ENCODE results near the gene TTC33.
A peak's percentile ranks its signal among the peaks of the same experiment; 100 is the strongest.
"Not testable (repeated sequence)": the region's sequence is repeated elsewhere in the genome, so short reads cannot be mapped to it uniquely, and the experiment has no call there.

The TTC33 gene

GRCh38 chr5:40679913-40680681, 75.7 kb downstream of the TTC33 start, which contains the start of gene PTGER4:
TSS of gene PTGER4 (plus strand) at chr5:40679915. CDS start at chr5:40680994, 1,079 bp downstream.
- no peak for DNase-seq (ENCODE audit: low read depth)

GRCh38 chr5:40679148-40679912, 76.4 kb downstream of the TTC33 start:
- DNase-seq (ENCODE audit: low read depth): peak; percentile 88

GRCh38 chr5:40678460-40679147, 77.2 kb downstream of the TTC33 start:
- DNase-seq (ENCODE audit: low read depth): no peak

GRCh38 chr5:40678026-40678425, 77.7 kb downstream of the TTC33 start:
- no peak for DNase-seq (ENCODE audit: low read depth)

- no peak for DNase-seq (ENCODE audit: low read depth)
Observed at GRCh38 chr5:40677456-40677855, 78.3 kb downstream of the TTC33 start.

- DNase-seq (ENCODE audit: low read depth): no peak
Observed at GRCh38 chr5:40676613-40677343, 79.0 kb downstream of the TTC33 start.

GRCh38 chr5:40675396-40676133, 80.2 kb downstream of the TTC33 start:
- DNase-seq (ENCODE audit: low read depth): no peak

GRCh38 chr5:40674661-40675235, 81.0 kb downstream of the TTC33 start:
- no peak for DNase-seq (ENCODE audit: low read depth)

- DNase-seq (ENCODE audit: low read depth): no peak
Observed at GRCh38 chr5:40672425-40672824, 83.3 kb downstream of the TTC33 start.

- no peak for DNase-seq (ENCODE audit: low read depth)
Observed at GRCh38 chr5:40669606-40670390, 86.0 kb downstream of the TTC33 start.

GRCh38 chr5:40667161-40667663, 88.5 kb downstream of the TTC33 start:
- no peak for DNase-seq (ENCODE audit: low read depth)

GRCh38 chr5:40666657-40667056, 89.1 kb downstream of the TTC33 start:
- no peak for DNase-seq (ENCODE audit: low read depth)

GRCh38 chr5:40665635-40666298, 90.0 kb downstream of the TTC33 start:
- no peak for DNase-seq (ENCODE audit: low read depth)

GRCh38 chr5:40660751-40661150, 95.0 kb downstream of the TTC33 start:
- no peak for DNase-seq (ENCODE audit: low read depth)

- DNase-seq (ENCODE audit: low read depth): no peak
Observed at GRCh38 chr5:40656766-40657165, 99.0 kb downstream of the TTC33 start.

GRCh38 chr5:40656091-40656490, 99.7 kb downstream of the TTC33 start:
- DNase-seq (ENCODE audit: low read depth): not testable (repeated sequence)

- no peak for DNase-seq (ENCODE audit: low read depth)
Observed at GRCh38 chr5:40655138-40655537, 100.6 kb downstream of the TTC33 start.

- no peak for DNase-seq (ENCODE audit: low read depth)
Observed at GRCh38 chr5:40654377-40654991, 101.3 kb downstream of the TTC33 start.
